ENCODE measurements around the gene CYP1B1.

The CYP1B1 gene

GRCh38 chr2:38100328-38100727, 24.4 kb upstream of the CYP1B1 start:
- ATAC-seq (ENCODE audit: low read depth), result no peak
- Histone ChIP-seq H3K4me3 (ENCODE audit: severe bottlenecking) (no peak overlapping the region), H3K27me3 (ENCODE audit: insufficient read depth, poor library complexity, severe bottlenecking) (no peaks in the 10 kb centered on the region), H3K9me3 (ENCODE audit: severe bottlenecking) (no peaks in the 10 kb centered on the region), H3K36me3 (ENCODE audit: low read depth) (no peaks in the 10 kb centered on the region), H3K4me1 (ENCODE audit: insufficient read depth, poor library complexity, severe bottlenecking) (peaks cover 35% of the 10 kb centered on the region), H3K27ac (ENCODE audit: poor library complexity, severe bottlenecking) (no peak overlapping the region)
- DNase-seq (ENCODE audit: low spot score), result no peak
- no peak for TF ChIP-seq CTCF (IDR thresholded peaks at IDR 0.05; ENCODE audit: poor library complexity, severe bottlenecking)

DNA sequence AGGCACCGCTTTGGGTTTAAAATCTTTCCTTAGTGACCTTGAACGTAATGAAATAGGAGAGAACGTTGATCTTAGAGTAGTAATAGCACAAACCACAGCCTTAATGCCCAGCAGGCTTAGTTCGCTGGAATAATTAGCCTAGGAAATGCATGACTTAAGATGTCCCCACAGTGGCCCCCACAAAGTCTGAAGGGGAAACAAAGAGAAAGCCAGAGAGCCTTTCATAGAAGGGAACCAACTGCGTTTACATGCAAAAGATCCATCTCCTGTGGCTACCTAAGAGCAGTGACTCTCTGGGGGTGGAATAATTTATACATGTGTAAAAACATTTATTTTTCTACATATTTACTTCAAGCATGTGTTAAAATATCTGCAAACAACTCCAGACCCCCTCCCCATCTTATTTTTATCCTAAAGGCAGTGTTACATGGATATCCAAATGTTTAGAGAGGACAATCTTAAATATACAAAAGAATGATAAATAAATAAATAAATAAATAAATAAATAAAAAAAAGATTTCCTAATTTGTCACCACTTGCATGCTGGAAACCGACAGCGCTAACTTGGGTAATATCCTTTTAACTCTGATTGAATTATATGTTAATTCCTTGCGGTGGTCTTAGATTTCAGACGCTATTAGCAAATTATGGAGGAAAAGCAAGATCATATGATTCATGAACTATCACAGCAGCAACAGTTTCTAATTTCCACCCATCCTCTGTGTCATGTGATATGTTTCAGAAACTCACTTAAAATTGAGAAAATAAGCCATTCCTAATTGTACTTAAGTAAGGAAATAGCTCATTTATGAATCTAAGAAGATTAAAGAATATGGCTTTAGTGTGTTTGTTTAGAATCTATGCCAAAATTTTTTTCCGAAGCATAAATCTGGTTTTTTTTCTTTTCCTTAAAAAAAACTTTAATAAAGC, 23.4 kb upstream of the CYP1B1 start:
- Histone ChIP-seq H3K4me3 (ENCODE audit: severe bottlenecking) (no peak overlapping the region), H3K27me3 (ENCODE audit: insufficient read depth, poor library complexity, severe bottlenecking) (no peaks in the 10 kb centered on the region), H3K27ac (ENCODE audit: poor library complexity, severe bottlenecking) (no peak overlapping the region)

DNA sequence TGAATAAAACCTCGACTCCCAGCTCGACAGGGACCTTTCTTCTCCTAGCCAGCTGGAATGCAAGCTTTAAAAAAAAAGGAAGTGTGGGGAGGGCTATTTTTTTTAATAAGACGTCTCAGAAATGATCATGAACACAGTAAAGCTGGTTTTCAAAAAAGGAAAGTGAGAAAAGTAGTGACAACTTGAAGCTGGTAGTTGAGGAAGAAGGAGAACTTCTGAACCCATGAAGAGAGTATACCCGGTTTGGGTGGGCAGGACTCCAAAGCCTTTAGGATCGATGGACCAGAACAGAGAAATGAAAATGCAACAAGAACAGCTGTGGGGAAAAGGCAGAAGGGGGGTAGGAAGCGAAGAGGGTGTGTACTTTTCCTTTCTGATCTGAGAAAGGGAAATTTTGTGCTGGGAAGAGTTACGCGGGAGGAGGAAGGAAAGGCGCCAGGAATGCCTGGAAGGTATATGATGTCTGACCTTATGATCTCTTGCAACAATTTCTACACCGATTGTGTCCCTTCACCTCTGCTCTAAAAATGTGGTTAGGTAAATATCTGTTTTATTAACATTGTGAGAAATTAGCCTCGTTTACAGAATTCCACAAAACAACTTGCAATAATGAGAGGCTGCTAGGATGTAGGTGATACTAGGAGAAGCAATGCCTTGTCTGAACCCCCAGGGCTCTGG, 22.6 kb upstream of the CYP1B1 start:
- no peak for TF ChIP-seq CTCF (IDR thresholded peaks at IDR 0.05; ENCODE audit: poor library complexity, severe bottlenecking)
- H3K27me3 ChIP-seq (ENCODE audit: insufficient read depth, poor library complexity, severe bottlenecking), result no peaks in the 10 kb centered on the region
- no peak overlapping the region for H3K4me3 ChIP-seq (ENCODE audit: severe bottlenecking)
- H3K36me3 ChIP-seq (ENCODE audit: low read depth), result no peaks in the 10 kb centered on the region
- ATAC-seq (ENCODE audit: low read depth) (no peak), DNase-seq (ENCODE audit: low spot score) (no peak)
- no peak overlapping the region for H3K27ac ChIP-seq (ENCODE audit: poor library complexity, severe bottlenecking)
- H3K4me1 ChIP-seq (ENCODE audit: insufficient read depth, poor library complexity, severe bottlenecking), result peaks cover 35% of the 10 kb centered on the region
- no peaks in the 10 kb centered on the region for H3K9me3 ChIP-seq (ENCODE audit: severe bottlenecking)

More for the DNA sequence above, 23.4 kb upstream of the CYP1B1 start:
- no peak for TF ChIP-seq CTCF (IDR thresholded peaks at IDR 0.05; ENCODE audit: poor library complexity, severe bottlenecking)
- Histone ChIP-seq H3K9me3 (ENCODE audit: severe bottlenecking) (no peaks in the 10 kb centered on the region), H3K36me3 (ENCODE audit: low read depth) (no peaks in the 10 kb centered on the region), H3K4me1 (ENCODE audit: insufficient read depth, poor library complexity, severe bottlenecking) (peaks cover 35% of the 10 kb centered on the region)
- no peak for ATAC-seq (ENCODE audit: low read depth)
- no peak for DNase-seq (ENCODE audit: low spot score)

DNA sequence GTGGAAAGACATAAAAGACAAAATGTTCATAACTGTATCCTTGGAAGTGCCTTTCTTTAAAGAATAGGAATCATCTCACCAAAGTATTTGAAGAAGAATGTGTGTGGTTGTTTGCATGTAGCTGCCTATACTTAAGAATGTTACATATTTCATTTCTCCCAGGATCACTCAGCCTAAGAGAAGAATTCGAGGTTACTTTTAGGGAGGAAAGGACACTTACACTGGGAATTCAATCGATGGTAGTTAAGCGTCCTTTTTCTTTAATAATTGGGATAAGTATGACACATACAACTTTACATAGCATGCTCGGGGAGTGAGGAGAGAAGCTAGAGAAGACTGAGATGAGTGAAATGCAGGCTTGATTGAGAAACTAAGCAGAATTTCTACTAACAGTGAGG, 22.0 kb upstream of the CYP1B1 start:
- no peaks in the 10 kb centered on the region for H3K36me3 ChIP-seq (ENCODE audit: low read depth)
- no peaks in the 10 kb centered on the region for H3K9me3 ChIP-seq (ENCODE audit: severe bottlenecking)
- no peak overlapping the region for H3K4me3 ChIP-seq (ENCODE audit: severe bottlenecking)
- DNase-seq (ENCODE audit: low spot score), result no peak
- no peak for ATAC-seq (ENCODE audit: low read depth)
- H3K27me3 ChIP-seq (ENCODE audit: insufficient read depth, poor library complexity, severe bottlenecking), result no peaks in the 10 kb centered on the region
- no peak overlapping the region for H3K27ac ChIP-seq (ENCODE audit: poor library complexity, severe bottlenecking)
- no peak for TF ChIP-seq CTCF (IDR thresholded peaks at IDR 0.05; ENCODE audit: poor library complexity, severe bottlenecking)
- H3K4me1 ChIP-seq (ENCODE audit: insufficient read depth, poor library complexity, severe bottlenecking), result peaks cover 35% of the 10 kb centered on the region

All from RWPE2 (cell line).